ENCODE results near the gene STARD3. TPM values are rescaled to one million over a fixed set of nuclear protein-coding genes. Genes with fewer than 3 reads are reported as not detected.

The STARD3 gene
- total and polyA plus RNA-seq, 2 donors from 2014 or later = 32.1 to 47.6 TPM

DNA sequence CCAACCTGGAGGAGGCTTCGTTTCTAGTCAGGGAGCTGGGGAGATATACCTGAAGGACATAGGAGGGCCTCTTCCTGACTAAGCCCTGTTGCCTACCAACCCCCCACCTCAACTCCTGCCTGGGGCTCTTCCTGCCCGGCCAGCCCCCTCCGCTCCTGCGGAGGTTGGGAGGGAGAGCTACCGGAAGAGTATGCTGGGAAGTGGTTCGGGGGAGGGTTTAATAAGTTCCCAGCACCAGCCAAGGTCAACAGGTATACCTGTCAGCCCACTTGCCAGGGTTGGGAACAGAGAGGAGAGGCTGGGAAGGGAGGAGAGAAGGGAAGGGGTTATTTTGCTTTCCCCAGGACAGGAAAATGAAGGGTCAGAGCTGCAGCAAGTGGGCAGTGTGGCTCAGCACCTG is 5.5 kb upstream of the STARD3 start:
- Histone ChIP-seq H3K4me3 (ENCODE audit: low read length in 3 of 3) (no peak overlapping the region), H3K27me3 (ENCODE audit: control insufficient read depth, insufficient read depth, low read length) (peaks cover under 1% of the 10 kb centered on the region), H3K27ac (ENCODE audit: low read depth in 2 of 2, low read length in 2 of 2) (peak overlapping the region in 1 of 2 donors; percentile 51), H3K9ac (ENCODE audit: low read length in 3 of 3) (no peak overlapping the region), H3K9me3 (ENCODE audit: control insufficient read depth in 2 of 3, insufficient read depth in 1 of 3, low read length in 3 of 3) (no peaks in the 10 kb centered on the region), H3K36me3 (ENCODE audit: control insufficient read depth in 2 of 3, insufficient read depth in 3 of 3, low read length in 3 of 3) (no peaks in the 10 kb centered on the region), H3K4me1 (ENCODE audit: control insufficient read depth in 2 of 3, insufficient read depth in 2 of 3, low read depth in 1 of 3, low read length in 3 of 3) (peaks cover 0 to 9% (median 5%) of the 10 kb centered on the region in 3 donors)
- TF ChIP-seq, protein P1, sequence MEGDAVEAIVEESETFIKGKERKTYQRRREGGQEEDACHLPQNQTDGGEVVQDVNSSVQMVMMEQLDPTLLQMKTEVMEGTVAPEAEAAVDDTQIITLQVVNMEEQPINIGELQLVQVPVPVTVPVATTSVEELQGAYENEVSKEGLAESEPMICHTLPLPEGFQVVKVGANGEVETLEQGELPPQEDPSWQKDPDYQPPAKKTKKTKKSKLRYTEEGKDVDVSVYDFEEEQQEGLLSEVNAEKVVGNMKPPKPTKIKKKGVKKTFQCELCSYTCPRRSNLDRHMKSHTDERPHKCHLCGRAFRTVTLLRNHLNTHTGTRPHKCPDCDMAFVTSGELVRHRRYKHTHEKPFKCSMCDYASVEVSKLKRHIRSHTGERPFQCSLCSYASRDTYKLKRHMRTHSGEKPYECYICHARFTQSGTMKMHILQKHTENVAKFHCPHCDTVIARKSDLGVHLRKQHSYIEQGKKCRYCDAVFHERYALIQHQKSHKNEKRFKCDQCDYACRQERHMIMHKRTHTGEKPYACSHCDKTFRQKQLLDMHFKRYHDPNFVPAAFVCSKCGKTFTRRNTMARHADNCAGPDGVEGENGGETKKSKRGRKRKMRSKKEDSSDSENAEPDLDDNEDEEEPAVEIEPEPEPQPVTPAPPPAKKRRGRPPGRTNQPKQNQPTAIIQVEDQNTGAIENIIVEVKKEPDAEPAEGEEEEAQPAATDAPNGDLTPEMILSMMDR (IDR thresholded peaks at IDR 0.05; ENCODE audit: borderline replicate concordance, extremely low read depth, insufficient read depth) = no peak
- peak in 3 of 5 donors; percentile 44 to 74 (median 61) for DNase-seq
- no peak for FAIRE-seq
- intact Hi-C loops (cut with DNase I) = no loop called here

DNA sequence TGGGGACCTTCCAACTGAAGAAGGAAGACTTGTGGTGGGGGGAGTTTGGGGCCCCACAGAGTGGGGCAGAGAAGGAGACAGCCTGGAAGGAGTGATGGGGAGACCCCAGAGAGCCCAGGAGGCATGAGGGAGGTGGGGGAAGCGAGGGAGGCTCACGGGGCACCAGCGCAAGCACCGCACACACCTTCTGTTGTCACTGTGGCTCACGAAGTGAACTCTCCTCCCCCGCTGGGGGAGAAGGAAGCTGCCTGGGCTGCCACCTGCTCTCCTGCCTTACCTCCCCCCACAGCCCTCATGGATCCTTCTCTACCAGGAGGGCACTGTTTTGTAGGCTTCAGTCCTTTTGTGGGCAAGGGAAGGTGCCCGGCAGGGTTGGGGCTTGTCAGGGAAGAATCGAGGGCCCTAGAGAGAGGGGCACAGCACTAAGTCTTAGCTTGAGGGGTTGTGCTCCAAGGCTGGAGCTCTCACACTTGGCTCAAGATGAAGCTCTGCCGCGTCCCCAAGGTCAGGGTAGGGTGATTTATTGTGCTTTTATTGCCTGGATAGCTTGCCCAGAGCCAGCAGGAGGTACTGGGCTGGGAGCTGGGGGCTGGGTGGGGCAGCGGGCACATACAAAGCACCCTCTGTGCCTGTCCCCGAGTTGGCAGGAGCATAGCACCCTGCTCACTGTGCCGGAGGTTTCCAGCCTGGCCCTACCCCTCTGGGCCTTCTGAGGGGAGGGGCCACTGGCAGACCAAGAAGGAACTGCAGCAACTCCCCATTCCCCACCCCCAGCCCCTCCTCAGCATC is 4.6 kb upstream of the STARD3 start:
- intact Hi-C loops (cut with DNase I) = no loop called here
- no peak overlapping the region for H3K4me3 ChIP-seq (ENCODE audit: low read length in 3 of 3)
- H3K27me3 ChIP-seq (ENCODE audit: control insufficient read depth, insufficient read depth, low read length) = no peaks in the 10 kb centered on the region
- FAIRE-seq (no peak), DNase-seq (peak in 3 of 5 donors; percentile 52 to 77 (median 73))
- peaks cover 0 to 9% (median 6%) of the 10 kb centered on the region in 3 donors for H3K4me1 ChIP-seq (ENCODE audit: control insufficient read depth in 2 of 3, insufficient read depth in 2 of 3, low read depth in 1 of 3, low read length in 3 of 3)
- H3K9ac ChIP-seq (ENCODE audit: low read length in 3 of 3) = peak overlapping the region in 1 of 3 donors; percentile 34
- H3K27ac ChIP-seq (ENCODE audit: low read depth in 2 of 2, low read length in 2 of 2) = peak overlapping the region in 1 of 2 donors; percentile 51
- TF ChIP-seq, protein P1 (IDR thresholded peaks at IDR 0.05; ENCODE audit: borderline replicate concordance, extremely low read depth, insufficient read depth) = no peak
- H3K9me3 ChIP-seq (ENCODE audit: control insufficient read depth in 2 of 3, insufficient read depth in 1 of 3, low read length in 3 of 3) = no peaks in the 10 kb centered on the region
- H3K36me3 ChIP-seq (ENCODE audit: control insufficient read depth in 2 of 3, insufficient read depth in 3 of 3, low read length in 3 of 3) = no peaks in the 10 kb centered on the region

- TF ChIP-seq, protein P1 (IDR thresholded peaks at IDR 0.05; ENCODE audit: borderline replicate concordance, extremely low read depth, insufficient read depth) = no peak
- H3K36me3 ChIP-seq (ENCODE audit: control insufficient read depth in 2 of 3, insufficient read depth in 3 of 3, low read length in 3 of 3) = no peaks in the 10 kb centered on the region
- intact Hi-C loops (cut with DNase I) = no loop called here
- no peaks in the 10 kb centered on the region for H3K27me3 ChIP-seq (ENCODE audit: control insufficient read depth, insufficient read depth, low read length)
- peak overlapping the region in 1 of 2 donors; percentile 11 for H3K27ac ChIP-seq (ENCODE audit: low read depth in 2 of 2, low read length in 2 of 2)
- DNase-seq = no peak
- peaks cover 2 to 21% (median 15%) of the 10 kb centered on the region in 3 donors for H3K4me1 ChIP-seq (ENCODE audit: control insufficient read depth in 2 of 3, insufficient read depth in 2 of 3, low read depth in 1 of 3, low read length in 3 of 3)
- H3K9me3 ChIP-seq (ENCODE audit: control insufficient read depth in 2 of 3, insufficient read depth in 1 of 3, low read length in 3 of 3) = no peaks in the 10 kb centered on the region
- no peak overlapping the region for H3K4me3 ChIP-seq (ENCODE audit: low read length in 3 of 3)
- H3K9ac ChIP-seq (ENCODE audit: low read length in 3 of 3) = no peak overlapping the region
- FAIRE-seq = no peak
These were observed 3.3 kb upstream of the STARD3 start for GRCh38 chr17:39633570-39634183.

All from kidney (tissue), 14 donors.